ENCODE data around the gene ADGRA3. TPM values are rescaled to one million over a fixed set of nuclear protein-coding genes. Genes with fewer than 3 reads are reported as not detected.

The ADGRA3 gene
- total RNA-seq, 1 experiment from 2014 or later: 35.0 TPM

DNA sequence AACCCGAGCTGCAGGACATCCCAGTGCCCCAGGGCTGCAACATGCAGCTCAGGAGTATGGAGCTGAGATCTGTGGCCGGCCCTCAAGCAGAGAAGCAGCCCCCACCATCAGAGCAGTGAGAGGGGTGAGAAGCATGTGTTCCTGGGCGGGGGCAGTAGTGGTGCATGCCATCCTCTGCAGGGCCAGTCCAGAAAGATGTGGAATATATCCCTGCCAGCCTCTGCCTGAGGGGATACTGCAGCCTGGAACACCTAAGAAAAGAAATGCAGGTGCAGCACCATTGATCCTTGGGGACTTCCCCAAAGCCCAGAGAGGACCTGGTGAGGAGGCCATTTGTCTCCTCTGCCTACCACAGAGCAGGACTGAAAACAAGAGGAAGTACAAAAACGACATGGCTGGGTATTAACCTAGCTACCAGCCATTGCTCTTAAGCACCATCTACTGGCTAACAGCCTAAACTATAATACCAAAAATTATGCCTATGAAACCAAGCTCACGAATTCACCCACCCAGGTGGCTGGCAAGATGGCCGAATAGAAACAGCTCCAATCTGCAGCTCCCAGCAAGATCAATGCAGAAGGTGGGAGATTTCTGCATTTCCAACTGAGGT is 158.8 kb downstream of the ADGRA3 start:
- BruUV-seq (replicated peaks): no TSS peak
- DNase-seq: peak in 1 of 2 experiments; percentile 2
- H3K36me3 Mint-ChIP-seq (ENCODE audit: insufficient read depth, unreplicated experiment): no peaks in the 10 kb centered on the region
- Histone ChIP-seq H3K4me1 (no peaks in the 10 kb centered on the region), H3K9me3 (no peaks in the 10 kb centered on the region), H3K27me3 (replicated peaks; ENCODE audit: control insufficient read depth, insufficient read depth, low read length) (no peaks in the 10 kb centered on the region), H3K36me3 (ENCODE audit: control insufficient read depth, insufficient read depth, low read length) (no peaks in the 10 kb centered on the region), H3K4me3 (ENCODE audit: low read depth, low read length) (no peak overlapping the region)
- no peaks in the 10 kb centered on the region for H3K27me3 Mint-ChIP-seq (ENCODE audit: insufficient read depth, unreplicated experiment)
- H3K27ac Mint-ChIP-seq (ENCODE audit: unreplicated experiment): no peak overlapping the region
- CTCF ChIA-PET: interaction anchor here (1.0 to 1.5 kb wide), 2 partner anchors 120 to 568 kb away, joined by 3 to 15 read pairs; no protein-coding TSS in a partner anchor
- H3K9me3 Mint-ChIP-seq (ENCODE audit: unreplicated experiment): peaks cover 14% of the 10 kb centered on the region
- TF ChIP-seq CTCF (IDR thresholded peaks at IDR 0.05; ENCODE audit: insufficient read depth in 1 of 2, low read depth in 1 of 2, low read length in 1 of 2, severe bottlenecking in 1 of 2, unreplicated experiment in 1 of 2): peak in 1 of 2 experiments; percentile 35
- H3K4me3 Mint-ChIP-seq (ENCODE audit: unreplicated experiment): no peak overlapping the region
- POLR2A ChIA-PET: no interaction called here
- intact Hi-C loops (cut with micrococcal nuclease; ENCODE audit: unreplicated experiment): loop anchor here (1.0 to 5.0 kb wide), 2 partner anchors 120 to 568 kb away; no protein-coding TSS in a partner anchor
- H3K4me1 Mint-ChIP-seq (ENCODE audit: low read depth, unreplicated experiment): no peaks in the 10 kb centered on the region

DNA sequence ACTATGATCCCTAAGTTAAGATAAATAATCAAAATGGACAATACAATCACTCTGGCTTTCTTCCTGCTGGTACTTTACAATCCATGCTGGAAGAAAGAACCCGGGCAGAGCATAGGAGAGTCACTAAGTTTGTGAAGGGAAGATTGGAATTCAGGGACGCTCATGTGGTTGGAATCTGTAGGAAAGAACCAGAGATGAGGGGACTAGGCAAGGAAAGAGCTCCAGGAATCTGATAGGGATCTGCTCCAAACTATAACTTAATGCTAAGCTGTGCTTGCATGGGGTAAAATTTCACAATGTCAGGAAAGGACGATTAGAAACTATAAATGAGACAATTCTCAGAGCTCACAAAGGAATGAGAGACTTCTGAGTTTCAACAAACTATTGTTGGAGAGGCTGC is 167.5 kb downstream of the ADGRA3 start:
- no TSS peak for BruUV-seq (replicated peaks)
- no peak for DNase-seq
- intact Hi-C loops (cut with micrococcal nuclease; ENCODE audit: unreplicated experiment): no loop called here
- H3K36me3 Mint-ChIP-seq (ENCODE audit: insufficient read depth, unreplicated experiment): no peaks in the 10 kb centered on the region
- peaks cover 5% of the 10 kb centered on the region for H3K9me3 Mint-ChIP-seq (ENCODE audit: unreplicated experiment)
- no peaks in the 10 kb centered on the region for H3K9me3 ChIP-seq
- no peak overlapping the region for H3K27ac Mint-ChIP-seq (ENCODE audit: unreplicated experiment)
- POLR2A ChIA-PET: interaction anchor here (0.6 kb wide), 1 partner anchor 836 kb away, joined by 4 read pairs; no protein-coding TSS in a partner anchor
- no peaks in the 10 kb centered on the region for H3K4me1 ChIP-seq
- TF ChIP-seq CTCF (IDR thresholded peaks at IDR 0.05; ENCODE audit: insufficient read depth in 1 of 2, low read depth in 1 of 2, low read length in 1 of 2, severe bottlenecking in 1 of 2, unreplicated experiment in 1 of 2): no peak
- no peaks in the 10 kb centered on the region for H3K27me3 Mint-ChIP-seq (ENCODE audit: insufficient read depth, unreplicated experiment)
- H3K4me3 Mint-ChIP-seq (ENCODE audit: unreplicated experiment): no peak overlapping the region
- H3K27me3 ChIP-seq (replicated peaks; ENCODE audit: control insufficient read depth, insufficient read depth, low read length): no peaks in the 10 kb centered on the region
- no peak overlapping the region for H3K4me3 ChIP-seq (ENCODE audit: low read depth, low read length)
- H3K36me3 ChIP-seq (ENCODE audit: control insufficient read depth, insufficient read depth, low read length): no peaks in the 10 kb centered on the region
- CTCF ChIA-PET: no interaction called here
- H3K4me1 Mint-ChIP-seq (ENCODE audit: low read depth, unreplicated experiment): no peaks in the 10 kb centered on the region

- CTCF ChIA-PET: no interaction called here
- BruUV-seq (replicated peaks): no TSS peak
- no peaks in the 10 kb centered on the region for H3K36me3 Mint-ChIP-seq (ENCODE audit: insufficient read depth, unreplicated experiment)
- Histone ChIP-seq H3K4me1 (no peaks in the 10 kb centered on the region), H3K36me3 (ENCODE audit: control insufficient read depth, insufficient read depth, low read length) (no peaks in the 10 kb centered on the region), H3K4me3 (ENCODE audit: low read depth, low read length) (no peak overlapping the region), H3K9me3 (no peaks in the 10 kb centered on the region), H3K27me3 (replicated peaks; ENCODE audit: control insufficient read depth, insufficient read depth, low read length) (no peaks in the 10 kb centered on the region)
- no peak for DNase-seq
- no peaks in the 10 kb centered on the region for H3K9me3 Mint-ChIP-seq (ENCODE audit: unreplicated experiment)
- H3K4me1 Mint-ChIP-seq (ENCODE audit: low read depth, unreplicated experiment): no peaks in the 10 kb centered on the region
- no peak overlapping the region for H3K27ac Mint-ChIP-seq (ENCODE audit: unreplicated experiment)
- no peaks in the 10 kb centered on the region for H3K27me3 Mint-ChIP-seq (ENCODE audit: insufficient read depth, unreplicated experiment)
- TF ChIP-seq CTCF (IDR thresholded peaks at IDR 0.05; ENCODE audit: insufficient read depth in 1 of 2, low read depth in 1 of 2, low read length in 1 of 2, severe bottlenecking in 1 of 2, unreplicated experiment in 1 of 2): no peak
- intact Hi-C loops (cut with micrococcal nuclease; ENCODE audit: unreplicated experiment): no loop called here
- POLR2A ChIA-PET: no interaction called here
- H3K4me3 Mint-ChIP-seq (ENCODE audit: unreplicated experiment): no peak overlapping the region
These were observed 170.2 kb downstream of the ADGRA3 start for GRCh38 chr4:22345678-22346077.

All from Caco-2 (cell line).